Fibroblast of skin of abdomen (primary cell): ENCODE data around the gene PUS3. TPM values are rescaled to one million over a fixed set of nuclear protein-coding genes. Genes with fewer than 3 reads are reported as not detected.

Experiments used
- DNase-seq: peaks from one replicate; pipeline ENCODE4 v3.0.0-alpha.2; 2013
- polyA plus RNA-seq, 2 experiments: library from polyadenylated mRNA; unstranded; fragments of 120-200 nt; gene quantifications; one replicate each; pipeline ENCODE4 v1.2.1, GENCODE V29; 2013; ENCODE audit not compliant: insufficient read length in 2 of 2

PUS3 gene
- polyA plus RNA-seq (2013, experiment 1 of 2; ENCODE audit: insufficient read length), result 12.0 TPM
- polyA plus RNA-seq (2013, experiment 2 of 2; ENCODE audit: insufficient read length), result 12.0 TPM

DNA sequence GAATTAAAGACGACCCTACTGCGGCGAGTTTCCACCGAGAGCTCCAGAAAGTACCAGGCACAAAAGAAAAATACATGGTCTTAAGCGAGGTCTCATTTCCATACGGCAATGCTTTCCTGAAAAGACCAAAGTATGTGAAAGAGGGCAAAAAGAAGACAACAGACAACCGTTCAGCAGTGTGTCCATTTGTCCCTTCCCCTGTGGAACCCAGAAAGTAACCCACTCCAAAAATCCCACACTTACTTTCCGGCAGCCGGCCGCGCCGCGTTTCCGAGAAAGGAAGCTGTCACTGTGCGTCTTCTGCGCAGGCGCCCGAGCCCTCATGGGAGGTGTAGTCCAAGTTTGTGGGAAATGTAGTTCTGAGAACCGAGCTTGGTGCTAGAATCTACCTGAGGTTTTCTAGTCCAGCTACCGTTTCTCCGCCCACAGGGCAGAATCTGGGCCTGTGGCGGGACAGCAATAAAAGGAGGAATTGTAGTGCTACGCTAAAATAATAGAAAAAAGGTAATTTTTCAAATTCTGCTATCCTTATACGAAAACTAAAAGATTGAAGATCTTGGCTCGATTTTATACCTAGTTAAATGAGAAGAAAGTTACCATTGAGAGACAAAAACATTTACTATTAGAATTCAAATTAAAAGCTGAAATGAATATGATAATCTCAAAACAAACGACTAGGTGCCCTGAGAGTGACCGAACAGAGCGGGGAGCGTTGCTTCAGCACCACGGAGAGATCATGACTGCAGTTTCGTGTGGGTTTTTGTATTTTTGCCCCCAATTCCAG lies at the start of gene PUS3:
Gene PUS3, minus strand, starts transcription at position 280 of the 784 bp plus-strand sequence. CDS start 6,922 bp downstream, outside the sequence.
- peak; percentile 78 for DNase-seq

- DNase-seq, result no peak
Measured at GRCh38 chr11:125952559-125952958, 49.6 kb upstream of the PUS3 start.

DNA sequence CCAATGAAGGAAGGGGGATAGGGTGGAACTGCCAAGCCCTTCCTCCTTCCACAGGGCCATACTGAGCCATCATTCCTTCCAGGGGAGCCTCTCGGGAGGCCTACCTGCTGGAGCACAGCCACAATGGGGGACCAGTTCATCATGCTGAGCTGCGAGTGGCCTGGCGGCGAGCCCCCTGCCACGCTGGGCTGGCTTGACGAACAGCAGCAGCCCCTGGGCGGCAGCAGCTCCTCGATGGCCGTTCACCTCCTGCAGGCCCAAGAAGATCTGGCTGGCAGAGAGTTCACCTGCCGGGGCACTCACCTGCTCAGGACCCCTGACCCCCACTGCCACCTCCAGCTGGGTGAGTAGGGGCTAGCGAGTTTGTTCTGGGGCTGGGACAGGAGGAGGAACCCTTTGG lies 48.7 kb upstream of the PUS3 start:
- DNase-seq, result no peak

GRCh38 chr11:125950696-125951651 lies 48.0 kb upstream of the PUS3 start:
- peak; percentile 13 for DNase-seq

- no peak for DNase-seq
Measured at GRCh38 chr11:125950178-125950490, 47.1 kb upstream of the PUS3 start.

- no peak for DNase-seq
Measured at GRCh38 chr11:125949271-125950177, 46.5 kb upstream of the PUS3 start.

DNA sequence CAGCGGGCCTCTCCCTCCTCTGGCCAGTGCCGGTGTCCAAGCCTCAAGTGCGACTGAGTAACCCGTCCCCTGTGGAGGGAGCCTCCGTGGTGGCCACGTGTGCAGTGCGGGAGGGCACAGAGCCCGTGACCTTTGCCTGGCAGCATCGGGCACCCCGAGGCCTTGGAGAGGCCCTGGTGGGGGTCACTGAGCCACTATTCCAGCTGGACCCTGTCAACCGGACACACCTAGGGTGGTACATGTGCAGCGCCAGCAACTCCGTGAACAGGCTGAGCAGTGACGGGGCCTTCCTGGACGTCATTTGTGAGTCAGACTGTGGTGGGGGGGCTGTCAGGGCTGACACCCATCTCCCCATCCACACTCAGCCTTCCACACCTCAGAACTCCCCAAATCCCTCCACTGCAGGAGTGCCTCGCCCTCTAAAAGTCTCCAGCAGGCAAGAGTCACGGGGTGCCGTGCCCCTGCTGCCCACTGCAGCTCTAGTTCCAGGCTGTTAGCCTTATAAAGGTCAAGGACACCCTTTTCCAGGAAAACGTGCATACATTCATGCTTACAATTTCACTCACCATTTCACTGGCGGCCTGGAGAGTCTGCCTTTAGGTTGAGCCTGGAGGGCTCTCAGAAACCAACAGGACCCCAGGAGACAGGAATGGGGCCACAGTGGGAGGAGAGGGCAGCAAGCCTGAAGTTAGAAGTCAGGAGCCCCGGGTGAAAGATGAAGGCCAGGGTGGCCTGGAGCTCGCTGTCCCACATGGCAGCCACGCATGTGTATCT lies 45.5 kb upstream of the PUS3 start:
- no peak for DNase-seq

GRCh38 chr11:125947419-125948277 lies 44.6 kb upstream of the PUS3 start:
- no peak for DNase-seq

GRCh38 chr11:125946712-125947418 lies 43.9 kb upstream of the PUS3 start:
- DNase-seq, result no peak

GRCh38 chr11:125945797-125946520 lies 43.0 kb upstream of the PUS3 start, which contains the start of gene VSIG10L2:
Gene VSIG10L2 (plus strand): TSS chr11:125946044. CDS start chr11:125946056, 12 bp downstream.
- no peak for DNase-seq

GRCh38 chr11:125945011-125945796 lies 42.2 kb upstream of the PUS3 start:
- no peak for DNase-seq

- DNase-seq, result no peak
Measured at GRCh38 chr11:125944350-125945010, 41.5 kb upstream of the PUS3 start.

- no peak for DNase-seq
Measured at GRCh38 chr11:125943661-125944349, 40.8 kb upstream of the PUS3 start.

DNA sequence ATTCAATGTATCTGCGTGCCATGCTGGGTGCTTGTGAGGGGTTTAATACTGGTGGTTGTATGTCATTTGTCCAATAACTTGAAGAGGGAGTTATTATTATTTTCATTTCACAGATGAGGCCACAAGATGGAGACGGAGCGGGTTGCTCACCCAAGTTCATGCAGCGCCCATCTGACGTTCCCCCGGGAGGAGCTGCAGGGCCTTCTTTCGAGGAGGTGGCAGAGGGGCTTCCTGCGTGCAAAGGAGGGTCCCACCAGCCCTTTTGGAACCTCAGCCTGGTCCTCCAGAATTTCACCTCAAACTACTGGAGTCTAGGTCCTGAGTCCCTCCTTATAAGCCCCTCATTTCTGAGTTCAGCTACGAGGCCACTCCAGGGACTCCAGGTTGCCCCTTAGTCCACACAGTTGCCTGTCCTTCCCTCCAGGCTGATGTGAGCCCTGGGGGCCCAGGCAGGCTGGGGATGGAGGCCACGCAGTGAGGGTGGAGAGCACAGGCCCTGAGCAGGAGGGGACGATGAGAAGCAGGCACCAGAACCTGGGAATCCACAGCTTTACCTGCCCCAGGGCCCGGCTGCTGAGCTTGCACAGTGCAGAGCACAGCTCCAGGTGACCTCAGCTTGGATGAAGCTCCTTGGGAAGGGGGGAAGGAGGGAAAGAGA lies 39.9 kb upstream of the PUS3 start:
- DNase-seq, result no peak

- peak; percentile 30 for DNase-seq
Measured at GRCh38 chr11:125941619-125942611, 38.9 kb upstream of the PUS3 start.
